ENCODE results near the gene ASGR2. TPM values are rescaled to one million over a fixed set of nuclear protein-coding genes. Genes with fewer than 3 reads are reported as not detected.
"Not testable (repeated sequence)": the region's sequence is repeated elsewhere in the genome, so short reads cannot be mapped to it uniquely, and the experiment has no call there.

The ASGR2 gene
- total RNA-seq, 8 experiments from 2014 or later = 0.11 to 0.51 (median 0.49) TPM; not detected in 5

- WGBS, 10 experiments = 80% methylated on average over 1 of the region's 10 CpGs; no CpG with 5 or more reads in 9 of the 10 experiments
- in situ Hi-C loops (cut with MboI; ENCODE audit: low pct_unique_long_range_greater_than_20kb in 2 of 9, low sequenced_read_pairs in 9 of 9, unreplicated experiment in 9 of 9) = no loop called here
- Histone ChIP-seq H3K27ac (no peak overlapping the region), H3K4me3 (no peak overlapping the region), H3K4me1 (replicated peaks in 1 of 2) (no peaks in the 10 kb centered on the region)
- no peak for ATAC-seq (replicated peaks in 6 of 8)
Observed at GRCh38 chr17:7108560-7108925, 6.1 kb downstream of the ASGR2 start.

- 60 to 93% (median 68%) methylated on average over 1 to 5 of the region's 32 CpGs; no CpG with 5 or more reads in 6 of the 10 experiments for WGBS, 10 experiments
- Histone ChIP-seq H3K4me1 (replicated peaks in 1 of 2) (no peaks in the 10 kb centered on the region), H3K27ac (no peak overlapping the region), H3K4me3 (no peak overlapping the region)
- ATAC-seq (replicated peaks in 6 of 8) = no peak
- in situ Hi-C loops (cut with MboI; ENCODE audit: low pct_unique_long_range_greater_than_20kb in 2 of 9, low sequenced_read_pairs in 9 of 9, unreplicated experiment in 9 of 9) = no loop called here
Observed at GRCh38 chr17:7107795-7108559, 6.6 kb downstream of the ASGR2 start.

GRCh38 chr17:7107012-7107754 lies 7.4 kb downstream of the ASGR2 start:
- 0 to 93% (median 44%) methylated on average over 2 to 7 of the region's 20 CpGs; no CpG with 5 or more reads in 2 of the 10 experiments for WGBS, 10 experiments
- H3K27ac ChIP-seq = no peak overlapping the region
- peak in 3 of 8 experiments; percentile 74 to 86 (median 74) for ATAC-seq (replicated peaks in 6 of 8)
- in situ Hi-C loops (cut with MboI; ENCODE audit: low pct_unique_long_range_greater_than_20kb in 2 of 9, low sequenced_read_pairs in 9 of 9, unreplicated experiment in 9 of 9) = no loop called here
- no peaks in the 10 kb centered on the region for H3K4me1 ChIP-seq (replicated peaks in 1 of 2)
- H3K4me3 ChIP-seq = no peak overlapping the region

- no peak overlapping the region for H3K4me3 ChIP-seq
- 20 to 86% (median 70%) methylated on average over 1 to 4 of the region's 6 CpGs; no CpG with 5 or more reads in 5 of the 10 experiments for WGBS, 10 experiments
- no peak overlapping the region for H3K27ac ChIP-seq
- ATAC-seq (replicated peaks in 6 of 8) = no peak
- in situ Hi-C loops (cut with MboI; ENCODE audit: low pct_unique_long_range_greater_than_20kb in 2 of 9, low sequenced_read_pairs in 9 of 9, unreplicated experiment in 9 of 9) = no loop called here
- H3K4me1 ChIP-seq (replicated peaks in 1 of 2) = no peaks in the 10 kb centered on the region
Observed at GRCh38 chr17:7102421-7102820, 12.2 kb downstream of the ASGR2 start.

GRCh38 chr17:7101531-7101930 lies 13.1 kb downstream of the ASGR2 start:
- Histone ChIP-seq H3K4me3 (no peak overlapping the region), H3K27ac (no peak overlapping the region), H3K4me1 (replicated peaks in 1 of 2) (no peaks in the 10 kb centered on the region)
- no peak for ATAC-seq (replicated peaks in 6 of 8)
- in situ Hi-C loops (cut with MboI; ENCODE audit: low pct_unique_long_range_greater_than_20kb in 2 of 9, low sequenced_read_pairs in 9 of 9, unreplicated experiment in 9 of 9) = no loop called here
- 41 to 85% (median 69%) methylated on average over 2 to 9 of the region's 14 CpGs; no CpG with 5 or more reads in 6 of the 10 experiments for WGBS, 10 experiments

GRCh38 chr17:7100641-7101379 lies 13.8 kb downstream of the ASGR2 start:
- H3K4me1 ChIP-seq (replicated peaks in 1 of 2); in situ Hi-C loops (cut with MboI; ENCODE audit: low pct_unique_long_range_greater_than_20kb in 2 of 9, low sequenced_read_pairs in 9 of 9, unreplicated experiment in 9 of 9); H3K4me3 ChIP-seq; H3K27ac ChIP-seq; ATAC-seq (replicated peaks in 6 of 8): not testable (repeated sequence)
- WGBS, 10 experiments = 16 to 90% (median 60%) methylated on average over 1 to 6 of the region's 50 CpGs; no CpG with 5 or more reads in 5 of the 10 experiments

GRCh38 chr17:7098802-7099459 lies 15.7 kb downstream of the ASGR2 start:
- Histone ChIP-seq H3K4me3 (no peak overlapping the region), H3K4me1 (replicated peaks in 1 of 2) (no peaks in the 10 kb centered on the region), H3K27ac (no peak overlapping the region)
- in situ Hi-C loops (cut with MboI; ENCODE audit: low pct_unique_long_range_greater_than_20kb in 2 of 9, low sequenced_read_pairs in 9 of 9, unreplicated experiment in 9 of 9) = no loop called here
- 43 to 95% (median 76%) methylated on average over 1 to 10 of the region's 13 CpGs; no CpG with 5 or more reads in 1 of the 10 experiments for WGBS, 10 experiments
- ATAC-seq (replicated peaks in 6 of 8) = no peak

- Histone ChIP-seq H3K4me1 (replicated peaks in 1 of 2) (no peaks in the 10 kb centered on the region), H3K27ac (no peak overlapping the region), H3K4me3 (no peak overlapping the region)
- no peak for ATAC-seq (replicated peaks in 6 of 8)
- 20 to 88% (median 52%) methylated on average over 3 to 5 of the region's 5 CpGs; no CpG with 5 or more reads in 2 of the 10 experiments for WGBS, 10 experiments
- in situ Hi-C loops (cut with MboI; ENCODE audit: low pct_unique_long_range_greater_than_20kb in 2 of 9, low sequenced_read_pairs in 9 of 9, unreplicated experiment in 9 of 9) = no loop called here
Observed at GRCh38 chr17:7097940-7098339, 16.7 kb downstream of the ASGR2 start.

GRCh38 chr17:7095625-7096024 lies 19.0 kb downstream of the ASGR2 start:
- WGBS, 10 experiments = 83 to 100% (median 100%) methylated on average over 1 of the region's 1 CpG; no CpG with 5 or more reads in 3 of the 10 experiments

GRCh38 chr17:7094652-7095019 lies 20.0 kb downstream of the ASGR2 start:
- ATAC-seq (replicated peaks in 6 of 8) = no peak
- H3K4me1 ChIP-seq (replicated peaks in 1 of 2) = no peaks in the 10 kb centered on the region
- H3K27ac ChIP-seq = no peak overlapping the region

More at GRCh38 chr17:7095625-7096024, 19.0 kb downstream of the ASGR2 start:
- peak in 1 of 8 experiments; percentile 80 for ATAC-seq (replicated peaks in 6 of 8)
- in situ Hi-C loops (cut with MboI; ENCODE audit: low pct_unique_long_range_greater_than_20kb in 2 of 9, low sequenced_read_pairs in 9 of 9, unreplicated experiment in 9 of 9) = no loop called here
- H3K4me1 ChIP-seq (replicated peaks in 1 of 2) = no peaks in the 10 kb centered on the region
- no peak overlapping the region for H3K4me3 ChIP-seq
- H3K27ac ChIP-seq = no peak overlapping the region

GRCh38 chr17:7091311-7092005 lies 23.2 kb downstream of the ASGR2 start:
- H3K4me1 ChIP-seq (replicated peaks in 1 of 2); H3K4me3 ChIP-seq; ATAC-seq (replicated peaks in 6 of 8); in situ Hi-C loops (cut with MboI; ENCODE audit: low pct_unique_long_range_greater_than_20kb in 2 of 9, low sequenced_read_pairs in 9 of 9, unreplicated experiment in 9 of 9); H3K27ac ChIP-seq: not testable (repeated sequence)
- WGBS, 10 experiments = 0 to 88% (median 78%) methylated on average over 3 to 13 of the region's 28 CpGs

More at GRCh38 chr17:7094652-7095019, 20.0 kb downstream of the ASGR2 start:
- 3 to 100% (median 72%) methylated on average over 1 to 8 of the region's 10 CpGs; no CpG with 5 or more reads in 3 of the 10 experiments for WGBS, 10 experiments
- in situ Hi-C loops (cut with MboI; ENCODE audit: low pct_unique_long_range_greater_than_20kb in 2 of 9, low sequenced_read_pairs in 9 of 9, unreplicated experiment in 9 of 9) = no loop called here
- no peak overlapping the region for H3K4me3 ChIP-seq

- 20 to 100% (median 87%) methylated on average over 1 to 6 of the region's 6 CpGs; no CpG with 5 or more reads in 3 of the 10 experiments for WGBS, 10 experiments
- H3K4me3 ChIP-seq; H3K4me1 ChIP-seq (replicated peaks in 1 of 2); ATAC-seq (replicated peaks in 6 of 8); in situ Hi-C loops (cut with MboI; ENCODE audit: low pct_unique_long_range_greater_than_20kb in 2 of 9, low sequenced_read_pairs in 9 of 9, unreplicated experiment in 9 of 9); H3K27ac ChIP-seq: not testable (repeated sequence)
Observed at GRCh38 chr17:7089570-7089969, 25.1 kb downstream of the ASGR2 start.

All from motor neuron (in vitro differentiated cells).